Measurements from ENCODE around the gene NR6A1.

The NR6A1 gene

DNA sequence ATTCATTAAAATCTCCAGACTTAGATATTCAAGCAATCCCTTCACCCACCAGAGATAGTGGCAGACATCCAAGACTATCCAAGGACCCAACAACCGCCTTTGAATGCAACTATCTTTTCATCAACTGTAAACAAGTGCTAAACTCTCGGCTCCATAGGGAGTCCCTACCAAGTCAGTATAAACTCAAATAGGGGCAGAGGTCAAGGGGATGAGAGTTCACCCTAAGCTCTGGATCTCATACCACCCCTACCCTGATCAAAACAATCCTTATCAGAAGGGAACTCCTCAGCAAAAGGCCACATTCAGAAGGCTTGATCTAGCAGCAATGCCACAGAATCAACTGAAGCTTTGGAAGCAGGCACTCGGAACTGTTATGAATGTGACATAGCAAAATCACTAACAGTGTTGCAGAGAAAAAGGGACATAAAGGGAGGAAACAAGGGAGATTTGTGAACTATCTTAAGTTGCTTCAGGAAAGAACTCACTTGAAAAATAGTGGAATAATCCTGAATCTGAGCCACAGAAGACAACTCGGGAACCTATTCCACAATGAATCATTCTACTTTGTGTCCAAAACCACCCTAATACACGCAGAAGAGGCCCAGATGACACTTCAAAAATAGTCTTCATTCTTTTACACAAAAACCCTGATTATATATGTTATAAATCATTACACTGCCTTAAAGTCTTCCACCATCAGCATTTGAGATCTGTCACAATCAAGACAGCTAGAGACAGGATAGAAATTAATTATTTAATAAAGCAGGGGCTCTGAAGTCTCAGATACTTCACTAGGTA, 49.8 kb downstream of the NR6A1 start:
- DNase-seq, result no peak

DNA sequence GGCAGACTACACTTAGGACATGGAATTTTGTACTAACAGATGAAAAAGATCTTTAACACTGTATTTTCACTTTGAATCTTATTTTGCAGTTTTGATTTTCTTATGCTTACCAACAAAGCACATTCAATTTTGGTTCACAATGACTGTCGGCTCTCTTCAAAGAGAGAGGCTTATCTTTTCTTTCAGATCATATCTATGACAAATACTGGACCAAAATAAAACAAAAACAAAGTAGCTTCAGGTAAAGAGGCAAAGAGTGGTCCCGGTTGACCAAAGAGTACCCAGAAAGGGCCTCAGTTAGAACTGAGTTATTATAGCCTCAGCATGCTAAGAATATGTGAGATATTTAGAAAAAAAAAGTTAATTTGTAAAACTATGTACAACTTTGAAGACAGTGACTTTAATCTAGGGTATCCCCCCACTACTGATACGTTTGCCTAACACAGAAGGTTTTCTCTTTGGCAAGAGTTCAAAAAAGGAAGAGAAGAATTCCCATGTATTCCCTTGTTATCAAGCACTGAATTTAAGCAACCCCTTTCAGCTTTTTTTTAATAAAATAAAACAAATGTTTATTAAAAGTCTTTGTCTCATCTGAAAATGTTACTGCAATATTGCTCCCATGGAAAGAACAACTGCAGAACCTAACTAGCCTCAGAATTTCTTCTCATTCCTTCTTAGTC, 50.5 kb downstream of the NR6A1 start:
- DNase-seq, result no peak

DNA sequence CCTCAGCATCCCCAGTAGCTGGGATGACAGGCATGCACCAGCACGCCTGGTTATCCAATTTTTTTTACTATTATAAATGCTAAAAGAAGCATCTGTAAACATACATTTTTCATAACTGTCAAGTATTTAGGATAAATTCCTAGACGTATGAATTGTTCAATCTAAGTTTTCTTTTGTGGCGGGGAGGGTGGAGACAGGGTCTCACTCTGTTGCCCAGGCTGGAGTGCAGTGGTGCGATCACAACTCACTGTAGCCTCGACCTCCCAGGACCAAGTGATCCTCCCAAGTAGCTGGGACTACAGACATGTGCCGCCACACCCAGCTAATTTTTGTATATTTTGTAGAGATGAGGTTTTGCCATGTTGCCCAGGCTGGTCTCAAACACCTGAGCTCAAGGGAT, 52.2 kb downstream of the NR6A1 start:
- no peak for DNase-seq

DNA sequence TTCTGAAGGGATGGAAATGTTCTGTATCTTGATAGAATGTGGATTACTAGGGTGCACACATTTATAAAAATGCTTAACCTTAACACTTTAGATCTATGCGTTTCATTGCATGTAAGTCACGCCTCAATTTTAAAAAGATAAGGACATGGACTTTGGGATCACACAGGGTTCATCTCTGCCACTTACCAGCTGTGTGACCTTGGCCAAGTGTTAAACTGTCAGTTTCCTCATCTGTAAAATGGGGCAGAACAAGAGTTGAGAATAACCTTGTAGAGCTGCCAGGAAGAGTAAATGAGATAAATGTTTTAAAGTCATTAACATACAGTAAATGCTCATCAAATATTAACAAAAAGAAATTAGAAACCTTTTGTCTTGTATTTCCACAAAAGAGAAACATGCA, 53.5 kb downstream of the NR6A1 start:
- DNase-seq, result no peak

DNA sequence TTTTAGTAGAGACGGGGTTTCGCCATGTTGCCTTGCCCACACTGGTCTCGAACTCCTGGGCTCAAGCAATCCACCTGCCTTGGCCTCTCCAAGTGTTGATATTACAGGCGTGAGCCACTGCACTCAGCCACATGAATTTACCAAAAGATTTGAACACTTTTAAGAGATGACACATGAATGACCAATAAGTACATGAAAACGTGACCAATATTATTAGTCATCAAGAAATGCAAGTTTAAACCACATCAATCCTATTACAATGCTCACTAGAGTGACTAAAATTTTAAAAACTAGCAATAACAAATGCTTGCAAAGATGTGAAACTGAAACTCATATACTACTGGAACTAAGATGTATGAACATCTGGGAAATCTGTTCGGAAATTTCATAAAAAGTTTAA, 54.3 kb downstream of the NR6A1 start:
- DNase-seq, result no peak

DNA sequence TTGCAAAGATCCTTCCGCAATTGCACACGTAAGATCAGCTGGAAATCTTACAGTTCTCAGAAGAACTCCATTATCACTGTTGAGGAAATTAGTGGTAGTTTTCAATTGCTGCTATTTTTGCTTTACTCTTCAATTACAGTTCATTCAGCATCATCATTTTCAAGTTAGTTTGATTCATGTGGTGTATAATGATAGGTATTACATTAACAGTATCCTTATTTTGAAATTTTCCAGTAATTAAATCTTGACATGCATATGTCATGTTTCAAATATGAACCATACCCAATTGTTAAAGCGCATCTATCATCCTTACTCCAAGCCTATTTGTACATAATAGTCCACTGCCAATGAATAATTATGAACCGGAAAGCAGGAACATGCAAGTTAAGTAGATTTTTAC, 60.3 kb downstream of the NR6A1 start:
- no peak for DNase-seq

DNA sequence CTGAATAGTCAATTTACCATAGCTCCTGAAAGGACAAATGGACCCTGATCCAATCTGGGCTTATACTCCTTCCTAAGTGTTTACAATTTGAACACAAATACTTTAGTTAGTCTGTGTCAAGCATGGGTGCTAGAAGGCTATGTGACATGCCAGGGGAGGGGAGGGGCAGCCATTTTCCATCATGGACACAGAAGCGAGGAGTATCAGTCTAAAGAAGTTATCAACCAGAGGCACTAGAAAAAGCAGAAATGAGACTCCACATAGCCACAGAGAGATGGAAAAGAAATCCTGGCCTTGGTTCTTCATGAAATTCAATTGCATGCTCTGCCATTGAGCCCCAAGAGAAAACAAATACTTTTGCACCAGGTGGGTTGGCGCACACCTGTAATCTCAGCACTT, 61.8 kb downstream of the NR6A1 start:
- no peak for DNase-seq

DNA sequence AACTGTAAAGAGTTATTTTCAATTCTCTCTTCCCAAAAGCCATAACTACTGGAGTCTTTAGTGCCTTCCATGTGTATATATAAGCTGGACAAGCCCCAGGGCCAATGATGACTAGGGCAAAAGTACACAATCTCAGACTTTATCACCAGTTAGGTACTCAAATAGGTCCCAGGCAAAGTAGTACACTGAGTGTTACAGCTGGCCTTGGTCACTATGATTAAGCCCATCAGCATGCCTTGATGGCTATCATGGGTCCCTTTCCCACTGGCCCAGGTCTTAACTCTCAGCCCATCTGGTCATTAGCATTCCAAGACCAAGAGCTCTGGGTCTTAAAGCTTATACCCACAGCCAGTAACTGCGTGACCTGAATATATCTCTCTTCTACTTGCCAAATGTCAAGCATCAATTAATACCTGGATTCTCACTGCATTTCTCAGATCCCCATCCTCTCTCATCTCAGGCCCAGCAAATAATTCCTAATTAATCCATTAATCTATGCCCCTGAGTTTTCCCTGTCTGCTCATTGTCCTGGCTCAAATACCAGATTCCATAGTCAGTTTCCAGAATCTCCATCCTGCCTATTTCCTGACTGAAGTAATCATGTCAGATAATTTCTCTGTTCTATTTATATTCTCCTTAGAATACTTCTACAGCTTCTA, 62.3 kb downstream of the NR6A1 start:
- no peak for DNase-seq

DNA sequence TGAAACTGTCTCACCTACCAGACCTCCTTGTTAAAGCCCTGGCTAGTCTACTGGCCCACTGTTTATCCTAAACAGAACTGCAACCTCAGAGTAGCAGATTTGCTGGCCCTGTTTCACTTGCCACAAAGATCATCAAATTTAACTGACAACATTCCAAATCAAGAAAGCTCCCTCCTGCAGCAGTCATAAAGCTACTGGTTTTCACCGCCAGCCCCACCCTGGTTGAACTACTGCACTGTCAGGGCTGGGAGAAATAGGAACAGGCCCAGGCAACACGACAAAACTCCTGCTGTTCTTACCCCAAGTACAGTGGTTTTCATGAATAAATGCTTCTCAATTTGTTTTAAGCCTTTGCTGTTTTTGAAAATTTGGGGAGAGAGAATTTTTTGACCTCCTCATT, 63.0 kb downstream of the NR6A1 start:
- DNase-seq, result no peak

DNA sequence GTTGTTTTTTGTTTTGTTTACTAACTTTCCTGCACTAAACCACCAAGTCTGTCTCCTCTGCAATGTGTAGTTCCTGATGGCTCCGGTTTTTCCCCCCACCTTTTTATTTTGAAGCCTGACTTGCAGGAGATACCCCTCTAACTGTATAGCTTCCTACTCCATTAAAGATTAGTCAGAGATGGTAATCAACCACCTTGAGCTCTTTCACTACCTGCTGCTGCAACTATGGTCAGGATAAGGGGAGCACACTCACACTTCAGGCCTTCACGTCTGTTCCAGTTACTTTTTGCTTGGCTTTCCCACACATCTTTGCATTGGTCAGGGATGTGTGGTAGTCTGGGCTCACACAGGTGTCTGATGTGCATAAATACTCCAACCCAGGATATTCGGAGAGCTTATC, 63.4 kb downstream of the NR6A1 start:
- no peak for DNase-seq

DNA sequence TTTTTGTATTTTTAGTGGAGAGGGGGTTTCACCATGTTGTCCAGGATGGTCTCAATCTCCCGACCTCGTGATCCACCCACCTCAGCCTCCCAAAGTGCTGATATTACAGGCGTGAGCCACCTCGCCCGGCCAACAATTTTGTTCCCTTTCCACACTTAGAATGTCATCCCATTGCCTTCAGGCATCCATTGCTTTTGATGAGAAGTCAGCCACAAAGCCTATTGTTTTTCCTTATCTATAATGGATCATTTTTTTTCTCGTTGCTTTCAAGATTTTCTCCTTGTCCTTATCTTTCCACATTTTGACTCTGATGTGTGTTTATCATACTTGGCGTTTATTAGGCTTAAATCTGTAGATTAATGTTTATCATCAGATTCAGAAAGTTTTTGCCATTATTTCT, 64.4 kb downstream of the NR6A1 start:
- DNase-seq, result no peak

DNA sequence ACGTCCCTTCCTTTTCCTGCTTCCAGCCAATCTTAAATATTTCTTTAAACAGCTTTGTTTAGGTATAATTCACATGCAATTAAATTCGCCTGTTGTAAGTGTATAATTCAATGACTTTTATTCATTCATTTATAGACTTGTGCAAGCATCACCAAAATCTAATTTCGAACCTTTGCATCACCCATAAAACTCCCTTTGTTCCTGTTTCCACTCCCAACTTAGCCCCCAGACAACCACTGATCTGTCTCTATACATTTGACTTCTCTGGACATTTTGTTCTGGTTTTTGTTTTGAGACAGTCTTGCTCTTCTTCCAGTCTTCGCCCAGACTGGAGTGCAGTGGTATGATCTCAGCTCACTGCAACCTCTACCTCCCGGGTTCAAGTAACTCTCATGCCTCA, 71.5 kb downstream of the NR6A1 start:
- no peak for DNase-seq

DNA sequence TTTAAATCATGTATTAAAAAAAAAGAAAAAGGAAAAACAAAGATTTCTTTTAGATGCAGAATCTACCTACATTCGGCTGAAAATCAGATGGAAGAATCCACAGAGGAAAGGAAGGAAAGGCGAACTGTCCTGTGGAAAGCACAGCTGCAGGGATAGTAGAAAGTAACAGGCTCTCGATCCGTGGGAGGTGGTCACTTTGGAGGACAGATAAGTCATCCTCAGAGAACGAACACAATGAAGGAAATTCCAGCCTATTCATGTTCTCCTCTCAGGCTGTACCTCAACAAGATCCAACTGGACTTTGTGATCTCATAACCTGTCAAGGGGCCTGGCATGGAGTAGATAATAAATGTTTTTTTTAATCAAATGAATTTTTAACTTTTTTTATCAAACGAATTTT, 72.8 kb downstream of the NR6A1 start:
- no peak for DNase-seq

DNA sequence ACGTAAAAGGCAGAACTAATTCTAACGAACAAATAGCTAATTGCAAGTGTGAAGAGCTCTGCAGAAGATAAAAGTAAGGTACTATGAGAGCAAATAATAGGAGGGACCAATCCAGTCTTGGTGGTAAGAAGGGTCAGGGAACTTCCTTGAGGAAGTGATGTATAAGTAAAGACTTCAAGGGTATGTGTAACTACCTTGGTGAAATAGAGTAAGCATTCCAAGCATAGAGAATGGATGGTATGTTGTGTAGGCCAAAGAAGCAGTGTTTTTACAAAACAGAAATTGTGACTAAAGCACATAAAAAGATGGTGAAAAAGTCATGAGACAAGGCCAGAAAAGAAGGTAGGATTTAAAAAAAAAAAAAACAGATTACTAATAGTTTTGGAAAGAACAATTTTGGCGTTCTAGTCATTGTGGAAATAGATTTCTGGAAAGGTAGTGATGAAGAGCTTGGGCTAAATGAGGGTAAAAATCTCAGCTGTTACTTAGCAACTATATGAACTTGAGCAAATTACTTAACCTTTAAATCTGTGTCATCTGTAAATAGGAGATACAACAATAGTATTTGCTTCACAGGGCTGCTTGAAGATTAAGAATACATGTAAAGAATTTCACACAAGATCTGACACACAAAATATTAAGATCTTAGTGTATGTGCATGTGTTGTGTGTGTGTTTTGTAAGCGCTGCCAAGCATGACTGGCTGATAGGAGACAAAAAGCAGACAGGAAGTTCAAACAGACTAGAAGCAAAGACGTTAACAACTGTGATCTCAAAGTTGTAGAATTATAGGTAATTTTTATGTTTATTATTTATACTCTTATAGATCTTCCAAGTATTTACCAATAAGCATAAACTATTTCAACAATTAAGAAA, 73.5 kb downstream of the NR6A1 start:
- no peak for DNase-seq

DNA sequence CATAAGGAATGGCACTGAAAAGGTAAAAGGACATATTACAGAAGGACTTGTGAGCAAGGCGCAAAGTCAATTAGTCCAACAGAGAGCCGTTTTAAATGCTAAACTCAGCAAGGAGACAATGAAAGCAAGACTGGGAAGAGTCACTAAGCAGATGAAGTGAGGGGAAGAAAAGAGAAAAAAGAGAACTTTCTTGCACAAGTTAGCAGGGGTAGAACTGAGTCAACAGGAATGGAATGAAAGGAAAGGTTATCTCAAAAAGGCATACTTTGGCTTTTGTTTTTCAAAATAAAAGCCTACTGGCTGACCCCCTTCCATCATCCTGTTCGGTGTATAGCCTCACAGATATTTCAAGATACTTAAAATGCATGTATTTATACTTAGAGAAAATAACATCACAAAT, 75.0 kb downstream of the NR6A1 start:
- DNase-seq, result no peak

DNA sequence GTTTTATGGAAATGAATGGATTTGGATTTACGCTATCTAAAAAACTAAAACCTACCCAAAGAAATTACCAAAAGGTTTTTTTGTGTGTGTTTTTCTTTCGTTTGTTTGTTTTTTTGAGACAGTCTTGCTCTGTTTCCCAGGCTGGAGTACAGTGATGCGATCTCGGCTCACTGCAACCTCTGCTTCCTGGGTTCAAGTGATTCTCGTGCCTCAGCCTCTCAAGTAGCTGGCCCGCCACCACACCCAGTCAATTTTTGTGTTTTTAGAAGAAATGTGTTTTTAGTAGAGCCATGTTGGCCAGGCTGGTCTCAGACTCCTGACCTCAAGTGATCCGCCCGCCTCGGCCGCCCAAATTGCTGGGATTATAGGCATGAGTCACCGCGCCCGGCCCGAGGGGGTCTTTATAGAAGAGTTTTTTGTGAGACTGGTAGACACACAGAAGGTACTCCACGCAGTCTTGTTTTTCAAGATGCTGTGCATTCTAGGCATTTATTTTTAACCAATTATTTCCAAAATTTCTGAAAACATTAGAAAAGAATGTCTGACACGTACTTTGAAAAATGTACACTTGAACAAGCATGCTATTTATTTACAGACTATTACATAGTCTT, 75.7 kb downstream of the NR6A1 start:
- no peak for DNase-seq

DNA sequence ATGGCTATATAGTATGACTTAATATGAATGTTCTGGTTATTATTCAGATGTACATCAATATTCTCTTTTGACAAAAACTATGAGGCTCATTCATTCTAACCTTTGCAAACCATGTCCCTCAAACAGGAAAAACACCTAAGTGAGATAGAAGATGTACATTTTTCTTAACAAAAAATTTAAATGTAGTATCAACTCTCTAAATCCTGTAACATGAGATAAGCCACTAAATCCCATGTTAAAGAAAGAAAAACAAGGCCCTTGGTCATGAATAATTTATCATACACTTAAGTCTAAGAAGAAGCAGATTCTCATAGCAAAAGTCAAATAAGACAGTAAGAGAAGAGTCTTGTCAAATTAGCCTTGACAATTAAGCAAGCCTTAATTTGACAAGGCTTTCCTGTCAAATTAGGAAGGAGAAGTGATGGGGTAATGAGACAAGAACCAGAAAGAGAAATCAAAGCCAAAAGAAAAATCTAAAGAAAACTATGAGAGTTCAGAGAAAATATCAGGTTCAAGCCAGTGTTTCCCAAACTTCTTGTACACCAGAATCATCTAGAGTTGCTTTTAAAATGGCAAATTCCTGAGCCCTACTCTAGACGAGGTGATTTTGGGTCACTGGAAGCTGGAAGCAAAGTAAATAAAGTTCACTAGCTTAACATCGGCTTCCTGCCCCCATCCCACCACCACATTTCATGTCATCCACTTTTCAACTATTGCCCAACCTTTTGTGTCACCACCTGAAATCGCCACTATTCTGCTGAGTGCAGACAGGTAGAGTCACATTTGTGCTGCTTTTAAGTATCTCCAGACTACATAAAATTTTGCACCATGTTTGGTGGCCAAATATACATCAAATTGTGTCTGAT, 76.5 kb downstream of the NR6A1 start:
- DNase-seq, result no peak

DNA sequence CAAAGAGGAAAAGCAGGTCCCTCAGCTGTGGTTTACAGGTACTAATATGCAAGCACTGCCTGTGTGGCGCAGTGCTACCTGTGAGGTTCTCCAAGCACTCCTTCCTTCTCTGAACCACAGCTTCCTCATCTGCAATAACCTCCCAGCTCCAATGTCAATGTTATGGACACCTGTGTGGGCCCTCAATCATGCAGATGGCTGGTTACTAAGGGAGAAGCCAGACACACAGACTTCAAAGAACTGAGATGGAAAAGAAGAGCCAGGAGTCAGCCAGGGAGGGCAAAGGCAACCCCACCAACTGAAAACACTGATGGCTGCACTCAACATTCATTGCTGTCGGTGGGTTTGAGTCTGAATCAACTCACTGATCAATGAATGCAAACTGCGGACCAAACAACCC, 77.7 kb downstream of the NR6A1 start:
- DNase-seq, result no peak

DNA sequence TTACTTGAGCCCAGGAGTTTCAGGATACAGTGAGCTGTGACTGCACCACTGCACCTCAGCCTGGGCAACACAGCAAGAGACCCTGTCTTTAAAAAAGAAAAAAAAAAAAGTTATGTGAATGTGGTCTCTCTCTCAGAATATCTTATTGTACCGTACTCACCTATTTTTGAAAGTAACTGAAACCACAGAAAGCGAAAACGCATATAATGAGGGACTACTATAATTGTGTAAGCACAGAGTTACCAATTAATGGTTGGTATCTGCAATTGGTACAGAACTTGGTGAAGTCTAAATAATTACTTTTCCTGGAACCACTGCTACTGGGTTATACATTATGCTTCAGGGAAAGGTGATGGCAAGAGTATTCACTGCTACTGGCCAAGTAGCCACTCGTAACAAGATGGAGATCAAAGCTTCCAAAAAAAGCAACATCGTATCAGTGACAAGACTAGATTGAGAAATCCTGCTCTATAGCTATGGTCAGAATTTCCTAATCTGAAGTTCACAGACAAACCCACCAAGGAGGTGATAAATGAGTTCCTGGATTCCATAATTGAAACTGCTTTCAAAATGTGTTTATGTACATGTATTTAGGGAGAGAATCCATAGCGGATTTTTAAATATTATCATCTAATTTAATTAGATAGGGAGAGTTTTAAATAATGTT, 82.7 kb downstream of the NR6A1 start:
- no peak for DNase-seq

DNA sequence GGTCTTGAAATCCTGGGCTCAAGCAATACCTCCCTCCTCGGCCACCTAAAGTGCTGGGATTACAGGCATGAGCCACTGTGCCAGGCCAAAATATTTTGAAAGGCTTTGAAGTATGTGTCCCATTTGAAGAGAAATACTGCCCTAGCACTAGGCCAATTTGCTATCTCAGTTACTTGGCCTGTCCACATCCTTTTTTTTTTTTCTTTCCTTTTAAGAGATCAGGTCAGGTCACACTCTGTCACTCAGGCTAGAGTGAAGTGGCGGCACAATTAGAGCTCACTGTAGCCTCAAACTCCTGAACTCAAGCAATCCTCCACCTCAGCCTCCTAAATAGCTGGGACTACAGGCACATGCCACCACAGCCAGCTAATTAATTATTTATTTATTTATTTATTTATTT, 84.2 kb downstream of the NR6A1 start:
- no peak for DNase-seq

DNA sequence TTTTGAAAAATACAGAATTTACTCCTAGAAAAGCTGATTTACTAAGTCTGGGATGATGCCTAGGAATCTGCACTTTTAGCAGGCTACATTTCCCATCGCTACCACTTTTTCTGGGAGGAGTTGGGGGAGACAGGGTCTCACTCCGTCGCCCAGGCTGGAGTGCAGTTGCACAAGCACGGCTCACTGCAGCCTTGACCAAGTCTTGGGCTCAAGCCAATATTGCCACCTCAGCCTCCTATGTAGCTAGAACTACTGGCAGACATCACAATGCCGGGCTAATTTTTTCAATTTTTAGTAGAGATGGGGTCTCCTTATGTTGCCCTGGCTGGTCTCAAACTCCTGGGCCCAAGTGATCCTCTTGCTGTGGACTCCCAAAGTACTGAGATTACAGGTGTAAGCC, 85.9 kb downstream of the NR6A1 start:
- DNase-seq, result no peak

Data from NCI-H1694 (cell line).